Measurements from ENCODE around the gene HSPA1B.

HSPA1B gene

DNA sequence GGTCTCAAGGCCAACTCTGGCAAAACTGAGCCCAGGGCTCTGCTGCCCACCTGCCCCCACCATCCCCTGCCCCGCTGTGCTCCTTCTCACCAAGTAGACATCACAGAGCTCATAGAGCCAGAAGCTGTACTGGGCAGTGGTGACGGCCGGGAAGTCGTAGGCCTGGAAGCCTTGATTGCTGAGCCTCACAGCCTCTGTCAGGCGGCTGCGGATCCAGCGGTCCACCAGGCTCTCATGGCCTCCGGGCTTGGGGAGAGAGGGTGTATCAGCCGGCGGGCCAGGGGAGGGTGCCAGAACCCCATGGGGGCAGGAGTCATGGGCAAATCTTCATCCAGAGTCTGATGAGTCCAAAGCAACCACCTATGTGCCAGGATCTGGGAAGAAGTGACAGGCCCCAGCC, 47.6 kb upstream of the HSPA1B start:
- Histone ChIP-seq H3K4me1 (ENCODE audit: control insufficient read depth, low read length) (peaks cover 17% of the 10 kb centered on the region), H3K4me2 (ENCODE audit: low read length) (no peak overlapping the region), H3K79me2 (ENCODE audit: control insufficient read depth, low read length) (no peaks in the 10 kb centered on the region), H3K27me3 (ENCODE audit: control insufficient read depth, low read length) (no peaks in the 10 kb centered on the region), H3K9me2 (replicated peaks; ENCODE audit: control insufficient read depth, low read length) (no peaks in the 10 kb centered on the region), H3K36me3 (ENCODE audit: control insufficient read depth, low read length) (peaks cover 66% of the 10 kb centered on the region), H3F3A (ENCODE audit: control insufficient read depth, insufficient read depth) (no peaks in the 10 kb centered on the region), H3K27ac (ENCODE audit: low read depth, low read length) (no peak overlapping the region), H3K9me3 (ENCODE audit: control insufficient read depth, insufficient read depth, low read length) (no peaks in the 10 kb centered on the region), H3K4me3 (ENCODE audit: low read length) (no peak overlapping the region), H4K20me1 (ENCODE audit: control insufficient read depth, insufficient read depth, low read depth, low read length) (no peaks in the 10 kb centered on the region)
- no peak for TF ChIP-seq EZH2phosphoT487 (IDR thresholded peaks at IDR 0.05; ENCODE audit: borderline replicate concordance, low read length)
- TF ChIP-seq, protein P1, sequence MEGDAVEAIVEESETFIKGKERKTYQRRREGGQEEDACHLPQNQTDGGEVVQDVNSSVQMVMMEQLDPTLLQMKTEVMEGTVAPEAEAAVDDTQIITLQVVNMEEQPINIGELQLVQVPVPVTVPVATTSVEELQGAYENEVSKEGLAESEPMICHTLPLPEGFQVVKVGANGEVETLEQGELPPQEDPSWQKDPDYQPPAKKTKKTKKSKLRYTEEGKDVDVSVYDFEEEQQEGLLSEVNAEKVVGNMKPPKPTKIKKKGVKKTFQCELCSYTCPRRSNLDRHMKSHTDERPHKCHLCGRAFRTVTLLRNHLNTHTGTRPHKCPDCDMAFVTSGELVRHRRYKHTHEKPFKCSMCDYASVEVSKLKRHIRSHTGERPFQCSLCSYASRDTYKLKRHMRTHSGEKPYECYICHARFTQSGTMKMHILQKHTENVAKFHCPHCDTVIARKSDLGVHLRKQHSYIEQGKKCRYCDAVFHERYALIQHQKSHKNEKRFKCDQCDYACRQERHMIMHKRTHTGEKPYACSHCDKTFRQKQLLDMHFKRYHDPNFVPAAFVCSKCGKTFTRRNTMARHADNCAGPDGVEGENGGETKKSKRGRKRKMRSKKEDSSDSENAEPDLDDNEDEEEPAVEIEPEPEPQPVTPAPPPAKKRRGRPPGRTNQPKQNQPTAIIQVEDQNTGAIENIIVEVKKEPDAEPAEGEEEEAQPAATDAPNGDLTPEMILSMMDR (IDR thresholded peaks at IDR 0.05; ENCODE audit: low read depth, low read length, poor library complexity, severe bottlenecking): no peak

DNA sequence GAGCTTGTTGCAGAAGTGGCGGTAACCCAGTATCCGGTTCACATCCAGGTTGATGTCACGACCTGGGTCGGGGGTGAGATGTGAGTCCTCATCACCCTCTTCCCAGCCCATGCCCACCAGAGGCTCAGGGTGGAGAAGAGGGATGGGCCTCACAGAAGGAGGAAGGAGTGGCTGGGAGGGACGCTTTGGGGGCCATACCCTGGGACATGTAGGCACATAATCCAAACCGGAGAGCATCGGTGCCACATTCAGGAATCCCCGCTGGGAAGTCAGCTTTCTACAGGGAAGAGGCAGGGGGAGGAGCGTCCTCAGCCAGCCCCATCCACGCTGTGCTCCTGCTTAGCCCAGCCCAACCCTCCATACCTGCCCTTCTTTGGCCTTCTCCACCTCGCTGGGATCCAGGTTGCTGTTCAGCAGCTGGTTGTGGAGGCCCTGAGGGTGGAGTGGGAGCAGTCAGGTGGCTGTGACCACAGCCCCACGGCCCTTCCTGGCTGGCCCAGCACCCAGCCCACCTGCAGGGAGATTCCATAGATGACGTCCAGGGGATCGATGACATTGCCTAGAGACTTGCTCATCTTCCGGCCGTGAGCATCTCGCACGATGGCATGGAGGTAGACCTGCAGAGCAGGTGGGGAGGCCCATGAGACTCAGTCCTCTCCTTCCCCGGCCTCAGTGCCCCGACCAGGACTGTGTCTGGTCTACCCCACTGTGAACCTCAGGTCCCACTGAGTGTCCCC, 46.9 kb upstream of the HSPA1B start:
- H3K36me3 ChIP-seq (ENCODE audit: control insufficient read depth, low read length): peaks cover 74% of the 10 kb centered on the region
- H3F3A ChIP-seq (ENCODE audit: control insufficient read depth, insufficient read depth): no peaks in the 10 kb centered on the region

DNA sequence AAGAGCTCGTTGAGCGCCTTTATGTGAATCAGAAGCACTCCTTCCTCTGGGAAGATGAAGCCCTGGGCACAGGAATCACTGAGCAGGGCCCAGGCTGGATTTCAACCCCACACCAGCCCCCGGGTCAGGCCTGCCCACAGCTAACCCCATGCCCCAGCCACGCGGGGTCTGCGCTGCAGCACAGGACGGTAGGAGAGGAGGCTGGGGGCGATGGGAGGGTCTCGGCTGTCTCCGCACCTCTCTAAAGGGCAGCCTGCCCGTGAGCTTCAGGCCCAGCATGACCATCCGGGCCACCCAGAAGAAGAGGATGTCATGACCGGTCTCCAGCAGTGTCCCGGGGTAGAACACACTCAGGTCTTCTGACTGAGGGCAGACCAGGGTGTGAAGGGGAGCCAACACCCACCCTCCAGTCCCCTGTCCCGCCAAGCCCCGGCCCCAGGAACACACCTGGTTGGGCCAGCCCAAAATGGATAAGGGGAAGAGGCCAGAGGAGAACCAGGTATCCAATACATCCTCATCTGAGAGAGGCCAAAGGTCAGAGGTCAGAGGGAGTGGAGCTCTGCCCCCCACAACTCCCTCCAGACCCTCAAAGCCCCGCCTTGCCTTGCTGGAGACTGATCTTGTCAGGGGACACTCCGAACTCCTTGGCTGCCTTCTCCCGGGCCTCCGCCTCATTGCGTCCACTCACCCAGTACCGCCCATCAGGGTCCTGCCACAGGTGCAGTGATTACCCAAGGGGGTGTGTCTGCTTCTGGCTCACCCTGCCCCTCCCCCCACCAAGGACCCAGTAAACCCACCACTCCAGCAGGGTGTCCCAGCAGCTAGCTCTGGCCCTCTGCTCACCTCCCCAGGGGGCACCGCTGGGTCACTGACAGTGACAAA, 46.1 kb upstream of the HSPA1B start:
- H3K9me2 ChIP-seq (replicated peaks; ENCODE audit: control insufficient read depth, low read length): no peaks in the 10 kb centered on the region
- H3K27me3 ChIP-seq (ENCODE audit: control insufficient read depth, low read length): no peaks in the 10 kb centered on the region
- no peak overlapping the region for H3K27ac ChIP-seq (ENCODE audit: low read depth, low read length)
- no peaks in the 10 kb centered on the region for H4K20me1 ChIP-seq (ENCODE audit: control insufficient read depth, insufficient read depth, low read depth, low read length)
- no peaks in the 10 kb centered on the region for H3K79me2 ChIP-seq (ENCODE audit: control insufficient read depth, low read length)
- no peaks in the 10 kb centered on the region for H3F3A ChIP-seq (ENCODE audit: control insufficient read depth, insufficient read depth)
- peaks cover 80% of the 10 kb centered on the region for H3K36me3 ChIP-seq (ENCODE audit: control insufficient read depth, low read length)
- H3K4me1 ChIP-seq (ENCODE audit: control insufficient read depth, low read length): peaks cover 15% of the 10 kb centered on the region
- no peak overlapping the region for H3K4me2 ChIP-seq (ENCODE audit: low read length)
- no peaks in the 10 kb centered on the region for H3K9me3 ChIP-seq (ENCODE audit: control insufficient read depth, insufficient read depth, low read length)
- TF ChIP-seq, protein P1 (IDR thresholded peaks at IDR 0.05; ENCODE audit: low read depth, low read length, poor library complexity, severe bottlenecking): no peak
- TF ChIP-seq EZH2phosphoT487 (IDR thresholded peaks at IDR 0.05; ENCODE audit: borderline replicate concordance, low read length): no peak
- H3K4me3 ChIP-seq (ENCODE audit: low read length): no peak overlapping the region

More for the DNA sequence above, 46.9 kb upstream of the HSPA1B start:
- H3K27me3 ChIP-seq (ENCODE audit: control insufficient read depth, low read length): no peaks in the 10 kb centered on the region
- H3K79me2 ChIP-seq (ENCODE audit: control insufficient read depth, low read length): no peaks in the 10 kb centered on the region
- no peaks in the 10 kb centered on the region for H4K20me1 ChIP-seq (ENCODE audit: control insufficient read depth, insufficient read depth, low read depth, low read length)
- H3K4me3 ChIP-seq (ENCODE audit: low read length): no peak overlapping the region
- H3K4me1 ChIP-seq (ENCODE audit: control insufficient read depth, low read length): peaks cover 17% of the 10 kb centered on the region
- H3K9me2 ChIP-seq (replicated peaks; ENCODE audit: control insufficient read depth, low read length): no peaks in the 10 kb centered on the region
- TF ChIP-seq EZH2phosphoT487 (IDR thresholded peaks at IDR 0.05; ENCODE audit: borderline replicate concordance, low read length): no peak
- H3K4me2 ChIP-seq (ENCODE audit: low read length): no peak overlapping the region
- no peaks in the 10 kb centered on the region for H3K9me3 ChIP-seq (ENCODE audit: control insufficient read depth, insufficient read depth, low read length)
- no peak overlapping the region for H3K27ac ChIP-seq (ENCODE audit: low read depth, low read length)
